Type B pancreatic cell (in vitro differentiated cells): Measurements from ENCODE around the gene PLCB3. TPM values are rescaled to one million over a fixed set of nuclear protein-coding genes. Genes with fewer than 3 reads are reported as not detected.

Experiments
- DNase-seq: peaks from one replicate; pipeline ENCODE4 v3.0.0; 2021; ENCODE audit warnings: mixed read lengths; ENCODE audit not compliant: unreplicated experiment; ENCODE audit errors: extremely low spot score
- H3K27ac Mint-ChIP-seq: 2 replicates; pipeline ENCODE4 v1.8.0; 2021; ENCODE audit warnings: mild to moderate bottlenecking, mixed read lengths
- H3K27me3 Mint-ChIP-seq: 2 replicates; pipeline ENCODE4 v1.8.0; 2021; ENCODE audit warnings: mixed read lengths
- H3K36me3 Mint-ChIP-seq: 2 replicates; pipeline ENCODE4 v1.8.0; 2021; ENCODE audit warnings: mixed read lengths
- H3K4me1 Mint-ChIP-seq: one replicate; pipeline ENCODE4 v1.8.0; 2021; ENCODE audit warnings: mixed read lengths; ENCODE audit not compliant: unreplicated experiment
- H3K4me3 Mint-ChIP-seq: 2 replicates; pipeline ENCODE4 v1.8.0; 2021; ENCODE audit warnings: mild to moderate bottlenecking, mixed read lengths
- H3K9me3 Mint-ChIP-seq: 2 replicates; pipeline ENCODE4 v1.8.0; 2021; ENCODE audit warnings: mixed read lengths
- CTCF ChIP-seq: fragments of 200-600 bp; sonication (generic); conservative IDR thresholded peaks from 2 replicates; pipeline ENCODE4 v1.5.0; 2021; ENCODE audit warnings: antibody characterized with exemption, mild to moderate bottlenecking
- total RNA-seq: library from RNA; stranded (reverse); gene quantifications from 2 replicates; pipeline ENCODE4 v1.2.1, GENCODE V29; 2021; ENCODE audit warnings: low replicate concordance

Gene PLCB3
- total RNA-seq, 1 donor from 2014 or later: 40.7 TPM

GRCh38 chr11:64255135-64256128 lies 4.1 kb downstream of the PLCB3 start:
- Mint-ChIP-seq H3K27ac (no peak overlapping the region), H3K4me1 (peaks cover 8% of the 10 kb centered on the region), H3K9me3 (no peaks in the 10 kb centered on the region), H3K36me3 (peaks cover 11% of the 10 kb centered on the region), H3K4me3 (no peak overlapping the region), H3K27me3 (no peaks in the 10 kb centered on the region)
- no peak for TF ChIP-seq CTCF
- DNase-seq: no peak

GRCh38 chr11:64256300-64256699 lies 5.0 kb downstream of the PLCB3 start:
- Mint-ChIP-seq H3K27me3 (no peaks in the 10 kb centered on the region), H3K36me3 (peaks cover 11% of the 10 kb centered on the region), H3K9me3 (no peaks in the 10 kb centered on the region), H3K4me3 (no peak overlapping the region), H3K27ac (no peak overlapping the region), H3K4me1 (peaks cover 8% of the 10 kb centered on the region)
- no peak for TF ChIP-seq CTCF
- no peak for DNase-seq

GRCh38 chr11:64258356-64258755 lies 7.0 kb downstream of the PLCB3 start:
- no peak overlapping the region for H3K4me3 Mint-ChIP-seq
- no peaks in the 10 kb centered on the region for H3K27me3 Mint-ChIP-seq
- peaks cover 11% of the 10 kb centered on the region for H3K36me3 Mint-ChIP-seq
- TF ChIP-seq CTCF: no peak
- H3K9me3 Mint-ChIP-seq: no peaks in the 10 kb centered on the region
- H3K27ac Mint-ChIP-seq: no peak overlapping the region
- H3K4me1 Mint-ChIP-seq: peaks cover 8% of the 10 kb centered on the region
- no peak for DNase-seq

- DNase-seq: no peak
- peaks cover under 1% of the 10 kb centered on the region for H3K4me1 Mint-ChIP-seq
- H3K36me3 Mint-ChIP-seq: peaks cover 11% of the 10 kb centered on the region
- no peak for TF ChIP-seq CTCF
- no peak overlapping the region for H3K27ac Mint-ChIP-seq
- no peak overlapping the region for H3K4me3 Mint-ChIP-seq
- H3K9me3 Mint-ChIP-seq: no peaks in the 10 kb centered on the region
- no peaks in the 10 kb centered on the region for H3K27me3 Mint-ChIP-seq
Observed at GRCh38 chr11:64258946-64259532, 7.7 kb downstream of the PLCB3 start.

GRCh38 chr11:64259533-64260067 lies 8.3 kb downstream of the PLCB3 start:
- H3K4me1 Mint-ChIP-seq: no peaks in the 10 kb centered on the region
- no peak for DNase-seq
- H3K9me3 Mint-ChIP-seq: no peaks in the 10 kb centered on the region
- no peaks in the 10 kb centered on the region for H3K27me3 Mint-ChIP-seq
- no peak overlapping the region for H3K4me3 Mint-ChIP-seq
- TF ChIP-seq CTCF: no peak
- peaks cover 11% of the 10 kb centered on the region for H3K36me3 Mint-ChIP-seq
- H3K27ac Mint-ChIP-seq: no peak overlapping the region
